Activated CD4-positive, alpha-beta T cell treated with anti-CD3 and anti-CD28 coated beads, Interleukin-2, amount 10 ng/mL, durations not matched to agents 24 days and 14 days (primary cell): Measurements from ENCODE around the gene HRH3. TPM values are rescaled to one million over a fixed set of nuclear protein-coding genes. Genes with fewer than 3 reads are reported as not detected.

ENCODE experiments used
- DNase-seq: peaks from one replicate; pipeline ENCODE4 v3.0.0; 2022
- H3K27ac Mint-ChIP-seq: one replicate; pipeline ENCODE4 v1.8.0; 2022; ENCODE audit warnings: mild to moderate bottlenecking, mixed read lengths
- H3K27me3 Mint-ChIP-seq: one replicate; pipeline ENCODE4 v1.8.0; 2022; ENCODE audit warnings: mixed read lengths
- H3K36me3 Mint-ChIP-seq: one replicate; pipeline ENCODE4 v1.8.0; 2022; ENCODE audit warnings: low read depth, mild to moderate bottlenecking, mixed read lengths
- H3K4me1 Mint-ChIP-seq: one replicate; pipeline ENCODE4 v1.8.0; 2021; ENCODE audit warnings: mixed read lengths
- H3K4me3 Mint-ChIP-seq: one replicate; pipeline ENCODE4 v1.8.0; 2022; ENCODE audit warnings: mild to moderate bottlenecking, moderate library complexity, mixed read lengths
- H3K9me3 Mint-ChIP-seq: one replicate; pipeline ENCODE4 v1.8.0; 2021; ENCODE audit warnings: mixed read lengths
- intact Hi-C: fragments of 100-400 bp; cut with micrococcal nuclease; formaldehyde crosslinking; loops from one replicate; pipeline ENCODE4 v1.15.1; 2023
- total RNA-seq: library from RNA; stranded (reverse); gene quantifications from 2 replicates; pipeline ENCODE4 v1.2.3, GENCODE V29; 2022

The HRH3 gene
- total RNA-seq, 1 donor from 2014 or later: not detected

DNA sequence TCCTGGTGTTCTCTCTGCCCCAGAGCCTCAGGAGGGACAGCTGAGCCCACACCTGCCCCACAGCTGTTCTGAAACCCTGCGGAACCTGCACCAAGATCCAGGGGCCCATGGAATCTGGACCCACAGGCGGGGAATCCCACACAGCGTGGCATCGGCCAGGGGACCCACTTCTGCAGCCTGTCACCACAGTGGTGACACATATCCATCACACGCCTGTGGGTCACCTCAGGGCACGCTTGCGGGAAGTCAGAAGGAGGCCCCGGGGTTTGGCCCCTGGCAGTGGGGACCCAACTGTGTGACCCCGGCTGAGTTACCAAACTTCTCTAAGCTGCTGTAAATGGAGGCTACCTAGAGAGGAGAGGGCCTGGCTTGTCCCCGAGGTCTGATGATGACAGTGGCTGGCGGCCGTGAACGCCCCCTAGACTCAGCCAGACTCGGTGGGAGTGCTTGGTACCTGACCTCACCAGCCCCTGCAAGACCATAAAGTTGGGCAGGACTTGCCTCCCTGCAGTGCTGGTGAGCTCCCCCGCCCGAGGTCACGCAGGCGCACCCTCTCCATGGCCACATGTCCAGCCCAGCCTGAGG, 2.3 kb upstream of the HRH3 start:
- Mint-ChIP-seq H3K27ac (no peak overlapping the region), H3K4me1 (no peaks in the 10 kb centered on the region), H3K4me3 (no peak overlapping the region), H3K27me3 (peaks cover 23% of the 10 kb centered on the region), H3K9me3 (no peaks in the 10 kb centered on the region), H3K36me3 (no peaks in the 10 kb centered on the region)
- no peak for DNase-seq
- intact Hi-C loops: no loop called here

- Mint-ChIP-seq H3K36me3 (no peaks in the 10 kb centered on the region), H3K27me3 (peaks cover 25% of the 10 kb centered on the region), H3K4me1 (no peaks in the 10 kb centered on the region), H3K9me3 (no peaks in the 10 kb centered on the region), H3K27ac (no peak overlapping the region), H3K4me3 (no peak overlapping the region)
- no peak for DNase-seq
- intact Hi-C loops: no loop called here
These were observed 839 bp upstream of the HRH3 start for GRCh38 chr20:62220666-62221568.

- intact Hi-C loops: no loop called here
- no peak for DNase-seq
- Mint-ChIP-seq H3K27me3 (peaks cover 22% of the 10 kb centered on the region), H3K9me3 (no peaks in the 10 kb centered on the region), H3K4me3 (peak overlapping the region; percentile 43), H3K4me1 (no peaks in the 10 kb centered on the region), H3K36me3 (no peaks in the 10 kb centered on the region), H3K27ac (no peak overlapping the region)
These were observed 732 bp downstream of the HRH3 start for GRCh38 chr20:62219101-62219991.

DNA sequence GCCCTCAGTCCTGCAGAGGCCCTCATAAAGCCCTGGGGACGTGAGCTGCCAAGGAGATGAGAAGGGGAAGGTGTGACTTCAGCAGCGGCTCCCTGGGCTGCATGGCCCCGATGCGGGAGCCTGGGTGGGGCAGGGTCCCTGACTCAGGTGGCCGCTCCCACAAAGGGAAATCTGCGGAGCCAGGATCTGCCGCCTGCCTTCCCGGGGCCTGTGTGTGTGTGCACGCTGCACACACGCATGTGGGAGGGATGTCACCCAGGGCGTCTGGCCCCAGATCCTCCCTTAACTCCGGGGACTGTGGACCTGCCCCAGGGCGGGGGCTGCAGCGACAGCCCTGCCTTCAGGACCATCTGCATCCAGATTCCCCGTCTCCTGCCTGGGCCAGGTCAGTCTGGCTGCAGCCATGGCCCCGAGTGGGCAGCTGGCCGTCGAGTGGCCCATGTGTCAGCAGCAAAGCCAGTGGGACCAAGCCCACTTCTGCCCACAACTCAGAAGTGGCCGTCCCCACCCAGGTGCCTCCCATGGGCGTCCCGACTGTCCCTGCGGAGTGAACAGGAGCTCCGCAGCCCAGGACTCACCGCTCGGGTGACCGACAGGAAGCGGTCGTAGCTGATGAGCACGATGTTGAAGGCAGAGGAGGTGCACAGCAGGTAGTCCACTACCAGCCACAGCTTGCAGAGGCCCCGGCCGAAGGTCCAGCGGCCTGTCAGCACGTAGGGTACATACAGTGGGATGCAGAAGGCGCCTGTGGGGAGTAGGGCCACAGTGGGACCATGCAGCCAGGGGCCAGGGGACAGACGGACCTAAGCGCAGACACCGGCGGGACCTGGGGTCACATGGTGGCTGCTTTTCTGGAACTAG, 1.9 kb downstream of the HRH3 start:
- intact Hi-C loops: no loop called here
- Mint-ChIP-seq H3K9me3 (no peaks in the 10 kb centered on the region), H3K4me1 (no peaks in the 10 kb centered on the region)

GRCh38 chr20:62216636-62217566, 3.2 kb downstream of the HRH3 start:
- Mint-ChIP-seq H3K36me3 (no peaks in the 10 kb centered on the region), H3K9me3 (no peaks in the 10 kb centered on the region), H3K4me1 (no peaks in the 10 kb centered on the region), H3K27ac (no peak overlapping the region), H3K27me3 (peaks cover 22% of the 10 kb centered on the region), H3K4me3 (no peak overlapping the region)
- no peak for DNase-seq
- intact Hi-C loops: no loop called here

More for the DNA sequence above, 1.9 kb downstream of the HRH3 start:
- Mint-ChIP-seq H3K36me3 (no peaks in the 10 kb centered on the region), H3K27me3 (peaks cover 22% of the 10 kb centered on the region), H3K4me3 (no peak overlapping the region), H3K27ac (no peak overlapping the region)
- no peak for DNase-seq

DNA sequence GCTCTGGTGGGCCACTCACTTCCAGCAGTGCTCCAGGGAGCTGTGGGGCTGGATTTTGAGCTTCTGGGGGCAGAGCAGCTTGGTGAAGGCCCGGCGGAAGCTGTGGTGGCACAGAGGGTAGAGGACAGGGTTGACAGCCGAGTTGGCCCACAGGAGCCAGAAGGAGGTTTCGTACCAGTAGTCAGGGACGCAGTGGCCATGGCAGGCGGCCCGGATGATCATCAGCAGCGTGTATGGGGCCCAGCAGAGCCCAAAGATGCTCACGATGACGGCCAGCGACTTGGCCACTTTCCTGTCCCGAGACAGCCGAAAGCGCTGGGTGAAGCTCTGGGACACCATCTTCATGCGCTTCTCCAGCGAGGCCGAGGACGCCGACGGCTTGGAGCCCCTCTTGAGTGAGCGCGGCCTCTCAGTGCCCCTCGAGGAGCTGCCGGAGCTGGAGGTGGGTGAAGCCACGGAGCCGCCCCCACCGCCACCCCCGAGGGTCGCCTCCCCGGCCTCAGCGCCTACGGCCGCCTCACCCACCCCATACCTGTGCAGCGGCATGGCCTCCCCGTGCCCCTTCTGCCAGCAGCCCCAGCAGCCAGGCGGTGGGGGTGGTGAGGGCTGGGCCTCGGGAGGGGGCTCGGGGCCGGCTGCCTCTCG, 4.0 kb downstream of the HRH3 start:
- Mint-ChIP-seq H3K9me3 (no peaks in the 10 kb centered on the region), H3K4me3 (no peak overlapping the region), H3K36me3 (no peaks in the 10 kb centered on the region), H3K27me3 (peaks cover 19% of the 10 kb centered on the region), H3K27ac (no peak overlapping the region), H3K4me1 (no peaks in the 10 kb centered on the region)
- intact Hi-C loops: no loop called here
- no peak for DNase-seq

DNA sequence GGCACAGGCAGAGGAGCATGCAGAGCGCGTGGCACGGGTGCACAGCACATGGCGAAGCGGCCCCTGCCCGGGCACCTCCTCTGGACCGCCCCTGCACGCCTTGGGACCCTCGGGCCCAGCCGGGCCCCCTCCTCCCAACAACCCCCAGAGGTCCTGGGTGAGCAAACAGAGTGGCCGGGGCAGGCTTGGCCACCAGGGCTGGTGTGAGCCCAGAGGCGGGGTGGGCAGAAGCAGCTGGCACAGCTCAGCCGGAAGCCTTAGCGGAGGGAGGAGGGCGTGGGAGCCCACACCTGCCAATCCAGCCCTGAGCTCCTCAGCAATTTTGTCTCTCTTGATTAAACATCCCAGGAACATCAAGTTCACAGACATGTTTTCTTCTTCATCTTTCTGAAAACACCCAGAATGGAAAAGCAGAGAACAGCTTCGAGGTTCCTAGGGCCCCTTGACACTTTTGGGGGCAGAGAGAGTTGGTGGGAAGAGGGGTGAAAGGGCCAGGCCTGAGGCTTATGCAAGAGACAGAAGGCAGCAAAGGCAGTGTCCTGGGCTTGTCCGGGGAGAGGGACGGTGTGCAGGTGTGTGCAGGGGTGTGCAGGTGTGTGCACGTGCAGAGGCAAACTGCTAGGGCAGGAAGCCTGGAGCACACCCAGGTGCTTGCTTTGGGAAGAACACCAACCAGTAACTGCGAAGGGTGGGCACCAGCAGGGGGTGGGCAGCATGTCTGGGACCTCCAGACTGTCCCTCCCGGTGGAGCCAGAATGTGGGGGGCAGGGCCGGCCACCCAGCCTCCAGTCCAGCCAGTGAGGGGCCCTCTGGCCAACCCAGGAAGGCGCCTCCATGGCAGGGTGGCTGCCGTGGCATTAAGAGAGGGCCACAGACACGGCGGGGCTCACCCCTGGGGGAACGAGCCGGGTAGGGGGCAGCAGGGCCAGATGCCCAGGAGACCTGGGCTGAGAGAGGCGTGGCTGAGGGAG, 4.8 kb downstream of the HRH3 start:
- H3K4me3 Mint-ChIP-seq: no peak overlapping the region
- no peak for DNase-seq
- H3K36me3 Mint-ChIP-seq: no peaks in the 10 kb centered on the region
- H3K4me1 Mint-ChIP-seq: no peaks in the 10 kb centered on the region
- H3K9me3 Mint-ChIP-seq: no peaks in the 10 kb centered on the region
- intact Hi-C loops: no loop called here
- no peak overlapping the region for H3K27ac Mint-ChIP-seq
- peaks cover 14% of the 10 kb centered on the region for H3K27me3 Mint-ChIP-seq

DNA sequence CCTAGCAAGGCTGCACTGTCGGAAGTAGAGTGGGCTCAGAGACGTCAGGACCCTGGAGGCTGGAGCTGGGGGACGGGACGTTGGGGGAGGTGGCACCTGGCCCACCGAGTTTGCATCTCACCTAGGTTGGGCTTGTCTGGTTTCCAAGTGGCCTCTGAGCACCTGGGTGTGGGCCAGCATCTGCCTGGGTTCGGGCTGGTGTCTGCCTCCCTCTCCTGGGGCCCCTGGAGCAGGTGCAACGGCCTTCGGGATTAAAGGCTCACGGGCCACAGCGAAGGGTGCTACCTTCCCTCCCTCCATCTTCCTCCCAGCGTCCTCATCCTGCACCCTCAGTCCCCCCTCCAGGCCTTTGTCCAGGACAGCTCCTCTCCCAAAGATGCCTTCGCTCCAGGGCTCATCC, 6.0 kb downstream of the HRH3 start:
- intact Hi-C loops: no loop called here
- Mint-ChIP-seq H3K4me1 (no peaks in the 10 kb centered on the region), H3K27ac (no peak overlapping the region), H3K4me3 (no peak overlapping the region), H3K27me3 (peaks cover 11% of the 10 kb centered on the region), H3K36me3 (no peaks in the 10 kb centered on the region), H3K9me3 (no peaks in the 10 kb centered on the region)
- DNase-seq: no peak

- H3K4me3 Mint-ChIP-seq: no peak overlapping the region
- H3K36me3 Mint-ChIP-seq: no peaks in the 10 kb centered on the region
- H3K9me3 Mint-ChIP-seq: no peaks in the 10 kb centered on the region
- intact Hi-C loops: no loop called here
- H3K27ac Mint-ChIP-seq: no peak overlapping the region
- DNase-seq: no peak
- H3K4me1 Mint-ChIP-seq: no peaks in the 10 kb centered on the region
- H3K27me3 Mint-ChIP-seq: peaks cover 2% of the 10 kb centered on the region
These were observed 7.8 kb downstream of the HRH3 start for GRCh38 chr20:62212299-62212698.

DNA sequence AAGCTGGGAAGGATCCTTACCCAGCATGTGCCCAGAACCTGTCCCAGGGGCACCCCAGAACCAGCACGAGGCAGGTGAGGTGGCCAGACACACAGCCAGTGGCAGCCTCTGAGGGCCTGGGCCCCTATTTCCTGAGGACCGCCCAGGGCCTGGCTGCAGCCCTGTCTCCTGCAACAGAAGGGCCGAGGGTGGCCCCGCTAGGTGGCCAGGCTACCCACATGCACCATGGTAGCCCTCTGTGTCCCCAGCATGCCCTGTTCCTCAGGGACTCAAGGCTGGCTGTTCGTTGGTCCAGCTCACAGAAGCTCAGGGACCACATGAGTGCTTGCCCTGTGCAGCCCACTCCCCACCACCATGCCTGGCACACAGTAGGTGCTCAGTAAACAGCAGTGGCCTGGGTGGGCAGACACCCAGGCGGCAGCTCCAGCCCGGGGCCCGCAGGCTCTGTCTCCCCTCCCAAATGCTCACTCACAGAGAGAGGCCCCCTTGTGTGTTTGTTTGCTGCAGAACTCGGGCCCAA, 8.2 kb downstream of the HRH3 start:
- no peaks in the 10 kb centered on the region for H3K9me3 Mint-ChIP-seq
- no peak for DNase-seq
- no peak overlapping the region for H3K27ac Mint-ChIP-seq
- H3K4me3 Mint-ChIP-seq: no peak overlapping the region
- H3K27me3 Mint-ChIP-seq: no peaks in the 10 kb centered on the region
- no peaks in the 10 kb centered on the region for H3K36me3 Mint-ChIP-seq
- intact Hi-C loops: no loop called here
- H3K4me1 Mint-ChIP-seq: no peaks in the 10 kb centered on the region

- no peaks in the 10 kb centered on the region for H3K36me3 Mint-ChIP-seq
- H3K27me3 Mint-ChIP-seq: no peaks in the 10 kb centered on the region
- H3K4me3 Mint-ChIP-seq: no peak overlapping the region
- no peak for DNase-seq
- intact Hi-C loops: no loop called here
- H3K4me1 Mint-ChIP-seq: no peaks in the 10 kb centered on the region
- no peaks in the 10 kb centered on the region for H3K9me3 Mint-ChIP-seq
- H3K27ac Mint-ChIP-seq: no peak overlapping the region
These were observed 8.9 kb downstream of the HRH3 start for GRCh38 chr20:62211216-62211615.
